Neural cell (in vitro differentiated cells): ENCODE data around the gene ZNF846. TPM values are rescaled to one million over a fixed set of nuclear protein-coding genes. Genes with fewer than 3 reads are reported as not detected.

Experiments used
- H2AFZ ChIP-seq: fragments of 200-600, 300-800 bp; sonication (generic), shearing (Covaris generic); 2 replicates; pipeline ENCODE4 v1.6.0; 2014; ENCODE audit warnings: low read depth, mild to moderate bottlenecking, antibody characterized with exemption, low read length, moderate library complexity
- H3F3A ChIP-seq: fragments of 200-600 bp; shearing (Covaris generic); 2 replicates; pipeline ENCODE4 v1.6.1; 2016; ENCODE audit warnings: mild to moderate bottlenecking, moderate library complexity, mixed read lengths, antibody characterized with exemption, low read length; ENCODE audit not compliant: insufficient read depth, poor library complexity, severe bottlenecking
- H3K27ac ChIP-seq: fragments of 200-600, 300-800 bp; sonication (generic), shearing (Covaris generic); 2 replicates; pipeline ENCODE4 v1.5.1; 2014; ENCODE audit warnings: mild to moderate bottlenecking, low read length, moderate library complexity
- H3K27me3 ChIP-seq: fragments of 300-800, 200-600 bp; sonication (generic), shearing (Covaris generic); 2 replicates; pipeline ENCODE4 v1.6.0; 2014; ENCODE audit warnings: mild to moderate bottlenecking, low read depth, low read length, moderate library complexity; ENCODE audit not compliant: insufficient read depth
- H3K36me3 ChIP-seq: fragments of 300-800, 200-600 bp; sonication (generic), shearing (Covaris generic); 2 replicates; pipeline ENCODE4 v1.5.1; 2014; ENCODE audit warnings: mild to moderate bottlenecking, antibody characterized with exemption, low read length, moderate library complexity; ENCODE audit not compliant: insufficient read depth
- H3K4me2 ChIP-seq: fragments of 300-800, 200-600 bp; sonication (generic), shearing (Covaris generic); 2 replicates; pipeline ENCODE4 v1.6.0; 2014; ENCODE audit warnings: mild to moderate bottlenecking, low read length
- H3K4me3 ChIP-seq: fragments of 300-800, 200-600 bp; sonication (generic), shearing (Covaris generic); 2 replicates; pipeline ENCODE4 v1.5.1; 2014; ENCODE audit warnings: mild to moderate bottlenecking, low read length, moderate library complexity
- H3K79me2 ChIP-seq: fragments of 200-600 bp; shearing (Covaris generic); replicated peaks from 2 replicates; pipeline ENCODE4 v1.6.0; 2014; ENCODE audit warnings: mild to moderate bottlenecking, low read length, moderate library complexity; ENCODE audit not compliant: insufficient read depth
- H3K9ac ChIP-seq: fragments of 300-800, 200-600 bp; sonication (generic), shearing (Covaris generic); 2 replicates; pipeline ENCODE4 v1.6.1; 2016; ENCODE audit warnings: mild to moderate bottlenecking, low read length, mixed read lengths
- H3K9me2 ChIP-seq: fragments of 200-600 bp; shearing (Covaris generic); 2 replicates; pipeline ENCODE4 v1.6.1; 2016; ENCODE audit warnings: mild to moderate bottlenecking, low read length, mixed read lengths; ENCODE audit not compliant: insufficient read depth
- H3K9me3 ChIP-seq: fragments of 200-600, 300-800 bp; sonication (generic), shearing (Covaris generic); 2 replicates; pipeline ENCODE4 v1.6.1; 2016; ENCODE audit warnings: mild to moderate bottlenecking, mixed run types, low read length, moderate library complexity, mixed read lengths
- H4K20me1 ChIP-seq: fragments of 200-600 bp; shearing (Covaris generic); 2 replicates; pipeline ENCODE4 v1.6.1; 2016; ENCODE audit warnings: mild to moderate bottlenecking, mixed run types; ENCODE audit not compliant: insufficient read depth
- CTCF ChIP-seq: fragments of 450-650 bp; IDR thresholded peaks from 2 replicates; pipeline ENCODE4 v1.5.1; 2014; ENCODE audit warnings: antibody characterized with exemption, mild to moderate bottlenecking, moderate library complexity; ENCODE audit not compliant: poor library complexity, severe bottlenecking
- EP300 ChIP-seq: fragments of 450-650 bp; conservative IDR thresholded peaks from 2 replicates; pipeline ENCODE4 v1.6.1; 2014; ENCODE audit warnings: antibody characterized with exemption, mild to moderate bottlenecking, moderate library complexity; ENCODE audit not compliant: poor library complexity, severe bottlenecking
- EZH2 ChIP-seq: fragments of 200-600, 300-800 bp; shearing (Covaris generic), sonication (generic); IDR thresholded peaks from 2 replicates; pipeline ENCODE4 v1.6.1; 2014; ENCODE audit warnings: antibody characterized with exemption, low read length, borderline replicate concordance, mild to moderate bottlenecking; ENCODE audit not compliant: insufficient read depth, poor library complexity, severe bottlenecking
- MXI1 ChIP-seq: fragments of 450-650 bp; conservative IDR thresholded peaks from 2 replicates; pipeline ENCODE4 v1.6.1; 2014; ENCODE audit warnings: antibody characterized with exemption, mild to moderate bottlenecking; ENCODE audit not compliant: poor library complexity, severe bottlenecking
- POLR2AphosphoS5 ChIP-seq: IDR thresholded peaks from 2 replicates; pipeline ENCODE4 v1.6.1; 2012
- RAD21 ChIP-seq: fragments of 450-650 bp; conservative IDR thresholded peaks from 2 replicates; pipeline ENCODE4 v1.6.1; 2014; ENCODE audit warnings: antibody characterized with exemption, mild to moderate bottlenecking, moderate library complexity
- SMC3 ChIP-seq: fragments of 450-650 bp; conservative IDR thresholded peaks from 2 replicates; pipeline ENCODE4 v1.6.1; 2014; ENCODE audit warnings: antibody characterized with exemption, mild to moderate bottlenecking, moderate library complexity; ENCODE audit not compliant: poor library complexity
- TAF1 ChIP-seq: IDR thresholded peaks from 2 replicates; pipeline ENCODE4 v1.6.1; 2012; ENCODE audit warnings: low read depth
- polyA plus RNA-seq: library from polyadenylated mRNA; depleted of rRNA; stranded (reverse); fragments of >200 nt; gene quantifications from 2 replicates; pipeline ENCODE4 v1.2.3, GENCODE V29; 2014
- TF ChIP-seq, protein P1 (sequence below): IDR thresholded peaks from 2 replicates; pipeline ENCODE4 v1.6.1; 2012; ENCODE audit warnings: borderline replicate concordance

Gene ZNF846
- polyA plus RNA-seq, 1 donor from 2014 or later, result 7.4 TPM

DNA sequence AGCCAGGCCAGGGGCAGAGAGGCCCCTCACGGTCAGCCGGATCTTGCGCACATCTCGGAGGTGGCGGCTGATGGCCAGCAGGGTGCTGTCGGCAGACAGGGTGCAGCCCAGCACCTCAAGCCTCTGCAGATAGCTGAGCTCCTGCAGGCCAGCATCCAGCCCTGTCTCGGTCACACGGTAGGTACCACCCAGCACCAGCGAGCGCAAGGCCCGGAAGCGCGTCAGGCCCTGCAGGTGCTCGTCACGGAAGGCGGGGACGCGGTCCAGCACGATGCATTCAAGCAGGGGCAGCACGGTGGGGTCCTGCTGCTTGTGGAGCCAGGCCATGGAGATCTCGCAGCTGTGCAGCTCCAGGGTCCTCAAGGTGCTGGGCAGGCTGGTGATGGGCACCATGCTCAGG, 42.6 kb upstream of the ZNF846 start:
- Histone ChIP-seq H3K36me3 (no peaks in the 10 kb centered on the region), H3K27me3 (no peaks in the 10 kb centered on the region), H3K9ac (no peak overlapping the region), H3K4me2 (no peak overlapping the region), H3K9me3 (no peaks in the 10 kb centered on the region), H3K27ac (no peak overlapping the region), H3K9me2 (no peaks in the 10 kb centered on the region), H3F3A (no peaks in the 10 kb centered on the region), H2AFZ (no peak overlapping the region), H4K20me1 (no peaks in the 10 kb centered on the region), H3K79me2 (no peaks in the 10 kb centered on the region), H3K4me3 (no peak overlapping the region)
- TF ChIP-seq EZH2 (no peak), SMC3 (no peak), MXI1 (no peak), CTCF (no peak), RAD21 (no peak), EP300 (no peak), TAF1 (no peak), POLR2AphosphoS5 (no peak)
- TF ChIP-seq, protein P1, sequence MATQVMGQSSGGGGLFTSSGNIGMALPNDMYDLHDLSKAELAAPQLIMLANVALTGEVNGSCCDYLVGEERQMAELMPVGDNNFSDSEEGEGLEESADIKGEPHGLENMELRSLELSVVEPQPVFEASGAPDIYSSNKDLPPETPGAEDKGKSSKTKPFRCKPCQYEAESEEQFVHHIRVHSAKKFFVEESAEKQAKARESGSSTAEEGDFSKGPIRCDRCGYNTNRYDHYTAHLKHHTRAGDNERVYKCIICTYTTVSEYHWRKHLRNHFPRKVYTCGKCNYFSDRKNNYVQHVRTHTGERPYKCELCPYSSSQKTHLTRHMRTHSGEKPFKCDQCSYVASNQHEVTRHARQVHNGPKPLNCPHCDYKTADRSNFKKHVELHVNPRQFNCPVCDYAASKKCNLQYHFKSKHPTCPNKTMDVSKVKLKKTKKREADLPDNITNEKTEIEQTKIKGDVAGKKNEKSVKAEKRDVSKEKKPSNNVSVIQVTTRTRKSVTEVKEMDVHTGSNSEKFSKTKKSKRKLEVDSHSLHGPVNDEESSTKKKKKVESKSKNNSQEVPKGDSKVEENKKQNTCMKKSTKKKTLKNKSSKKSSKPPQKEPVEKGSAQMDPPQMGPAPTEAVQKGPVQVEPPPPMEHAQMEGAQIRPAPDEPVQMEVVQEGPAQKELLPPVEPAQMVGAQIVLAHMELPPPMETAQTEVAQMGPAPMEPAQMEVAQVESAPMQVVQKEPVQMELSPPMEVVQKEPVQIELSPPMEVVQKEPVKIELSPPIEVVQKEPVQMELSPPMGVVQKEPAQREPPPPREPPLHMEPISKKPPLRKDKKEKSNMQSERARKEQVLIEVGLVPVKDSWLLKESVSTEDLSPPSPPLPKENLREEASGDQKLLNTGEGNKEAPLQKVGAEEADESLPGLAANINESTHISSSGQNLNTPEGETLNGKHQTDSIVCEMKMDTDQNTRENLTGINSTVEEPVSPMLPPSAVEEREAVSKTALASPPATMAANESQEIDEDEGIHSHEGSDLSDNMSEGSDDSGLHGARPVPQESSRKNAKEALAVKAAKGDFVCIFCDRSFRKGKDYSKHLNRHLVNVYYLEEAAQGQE, result no peak

- Histone ChIP-seq H3K9me2 (no peaks in the 10 kb centered on the region), H3K79me2 (no peaks in the 10 kb centered on the region), H3K4me3 (no peak overlapping the region), H3K9ac (no peak overlapping the region), H2AFZ (no peak overlapping the region), H3K27me3 (no peaks in the 10 kb centered on the region), H3K4me2 (no peak overlapping the region), H3K27ac (no peak overlapping the region), H3K36me3 (no peaks in the 10 kb centered on the region), H3K9me3 (no peaks in the 10 kb centered on the region), H4K20me1 (no peaks in the 10 kb centered on the region), H3F3A (no peaks in the 10 kb centered on the region)
- TF ChIP-seq MXI1 (no peak), TAF1 (no peak), EP300 (no peak), CTCF (no peak)
These were observed 40.6 kb upstream of the ZNF846 start for GRCh38 chr19:9808855-9809824.
